ENCODE results near the gene ZNF106.

The ZNF106 gene

DNA sequence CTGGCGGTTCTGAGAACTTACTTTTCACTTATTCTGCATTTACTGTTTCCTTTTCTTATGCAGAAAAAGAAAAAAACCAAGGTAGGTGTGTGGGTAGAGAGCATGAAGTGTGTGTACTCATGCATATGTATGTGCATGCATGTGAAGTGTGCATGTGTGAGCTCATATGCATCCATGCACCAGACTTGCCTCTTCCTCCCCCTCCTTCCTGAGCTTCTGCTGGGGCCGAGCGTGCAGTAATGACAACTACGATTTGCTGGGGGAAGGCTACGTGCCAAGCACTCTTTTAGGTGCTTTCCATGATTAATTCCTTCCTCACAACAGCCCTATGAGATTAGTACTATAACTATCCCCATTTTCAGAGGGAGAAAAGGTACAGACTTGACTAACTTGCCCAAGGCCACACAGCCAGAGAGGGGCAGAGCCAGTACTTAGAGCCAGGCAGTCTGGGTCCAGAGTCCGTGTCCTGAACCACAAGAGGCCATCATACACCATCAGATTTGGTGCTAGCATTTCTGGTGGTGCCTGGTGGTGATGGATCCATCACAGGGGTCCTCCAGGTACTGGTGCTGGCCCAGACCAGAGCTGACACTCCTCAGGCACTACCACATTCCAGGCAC lies 85.0 kb downstream of the ZNF106 start:
- H3K27me3 Mint-ChIP-seq (ENCODE audit: low read depth): no peaks in the 10 kb centered on the region
- peaks cover under 1% of the 10 kb centered on the region for H3K36me3 Mint-ChIP-seq (ENCODE audit: low read depth)
- H3K4me1 Mint-ChIP-seq (ENCODE audit: low read depth): peaks cover 8% of the 10 kb centered on the region
- no peak overlapping the region for H3K4me3 Mint-ChIP-seq
- no peaks in the 10 kb centered on the region for H3K9me3 Mint-ChIP-seq
- no peak overlapping the region for H3K27ac Mint-ChIP-seq

DNA sequence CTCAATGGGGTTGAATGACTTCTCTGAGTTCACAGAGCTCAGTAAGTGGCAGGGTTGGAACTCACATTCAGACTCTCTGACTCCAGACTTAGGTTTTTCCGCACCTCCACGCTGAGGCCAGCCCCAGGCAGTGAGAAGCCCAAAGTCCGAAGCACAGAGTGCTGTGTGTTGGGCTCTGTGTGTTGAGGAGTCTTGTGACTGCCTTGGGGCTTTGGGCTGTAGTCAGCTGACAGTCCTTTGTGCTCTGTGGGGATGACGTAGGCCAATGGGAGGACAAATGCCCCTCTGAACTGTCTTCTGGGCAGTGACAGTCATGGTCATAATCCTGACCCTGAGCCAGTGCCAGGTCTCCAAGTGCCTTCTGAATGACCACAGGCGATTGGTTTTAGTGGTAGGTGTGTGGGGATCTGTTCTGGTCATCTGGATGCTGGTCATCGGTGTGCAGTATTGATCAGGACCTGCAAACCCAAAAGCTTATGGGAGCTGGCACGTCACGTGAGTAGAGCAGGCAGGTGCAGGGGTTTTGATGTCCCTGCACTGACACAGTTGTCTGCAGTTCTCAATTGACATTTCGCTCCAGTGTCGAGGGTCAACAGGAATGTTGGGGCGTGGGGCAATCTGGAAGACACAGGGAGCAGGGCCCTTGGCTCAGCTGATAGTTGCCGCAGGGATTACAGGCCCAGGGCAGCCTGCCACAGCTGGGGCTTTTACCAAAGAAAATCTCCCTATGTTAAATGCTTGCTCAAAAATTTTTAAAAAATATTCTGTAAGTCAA lies 86.3 kb downstream of the ZNF106 start:
- no peak overlapping the region for H3K4me3 Mint-ChIP-seq
- peaks cover 2% of the 10 kb centered on the region for H3K36me3 Mint-ChIP-seq (ENCODE audit: low read depth)
- H3K9me3 Mint-ChIP-seq: no peaks in the 10 kb centered on the region
- no peak overlapping the region for H3K27ac Mint-ChIP-seq
- H3K27me3 Mint-ChIP-seq (ENCODE audit: low read depth): no peaks in the 10 kb centered on the region
- H3K4me1 Mint-ChIP-seq (ENCODE audit: low read depth): peaks cover 8% of the 10 kb centered on the region

DNA sequence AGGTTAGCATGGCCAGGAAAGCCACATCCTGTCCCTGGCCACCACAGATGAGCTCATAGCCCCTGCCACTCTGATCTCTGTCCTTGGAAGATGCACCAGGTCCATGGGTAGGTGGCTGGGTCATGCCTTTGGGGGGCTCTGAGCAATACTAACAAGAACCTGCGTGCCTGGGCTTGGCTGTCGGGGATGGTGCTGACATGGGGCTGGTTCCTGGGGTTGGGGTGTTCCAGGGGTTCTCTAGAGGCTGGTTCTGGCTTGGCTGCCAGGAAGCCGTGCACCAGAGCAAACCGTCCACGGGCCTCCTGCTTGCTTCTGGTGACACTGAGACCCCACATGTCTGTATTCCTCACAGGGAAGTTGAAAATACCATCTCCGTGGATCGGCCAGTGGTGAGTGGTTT lies 87.6 kb downstream of the ZNF106 start:
- H3K4me3 Mint-ChIP-seq: no peak overlapping the region
- H3K27ac Mint-ChIP-seq: no peak overlapping the region
- H3K9me3 Mint-ChIP-seq: no peaks in the 10 kb centered on the region
- peaks cover 8% of the 10 kb centered on the region for H3K4me1 Mint-ChIP-seq (ENCODE audit: low read depth)
- peaks cover 2% of the 10 kb centered on the region for H3K36me3 Mint-ChIP-seq (ENCODE audit: low read depth)
- H3K27me3 Mint-ChIP-seq (ENCODE audit: low read depth): no peaks in the 10 kb centered on the region

DNA sequence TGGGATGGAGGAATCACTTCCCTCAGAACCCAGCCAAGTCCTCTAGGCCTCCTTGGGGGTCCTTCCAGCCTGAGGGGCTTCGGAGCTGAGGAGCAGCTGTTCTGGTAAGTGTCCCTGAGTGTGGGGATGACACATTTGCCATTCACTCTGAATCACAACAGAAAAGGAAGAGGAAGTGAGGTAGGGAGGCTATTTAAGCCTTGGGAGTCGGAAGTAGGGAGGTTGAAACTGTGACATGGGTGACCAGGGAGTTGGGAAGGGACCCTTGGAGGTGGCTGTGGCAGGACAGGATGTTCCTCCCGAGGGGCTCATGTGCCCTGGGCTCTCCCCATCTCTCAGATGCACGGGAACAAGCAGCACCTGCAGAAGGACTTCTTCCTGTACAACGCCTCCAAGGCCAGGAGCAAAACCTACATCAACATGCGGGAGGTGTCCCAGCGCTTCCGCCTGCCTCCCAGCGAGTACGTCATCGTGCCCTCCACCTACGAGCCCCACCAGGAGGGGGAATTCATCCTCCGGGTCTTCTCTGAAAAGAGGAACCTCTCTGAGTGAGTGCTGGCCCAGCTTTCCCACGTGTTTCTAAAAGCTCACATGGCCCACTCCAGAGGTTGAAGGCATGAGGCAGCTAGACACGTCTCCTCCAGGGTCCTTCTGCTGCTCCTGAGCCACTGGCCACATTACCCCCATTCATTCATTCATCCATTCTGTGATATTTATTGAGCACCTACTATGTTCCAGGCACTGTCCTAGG lies 88.3 kb downstream of the ZNF106 start:
- Mint-ChIP-seq H3K9me3 (no peaks in the 10 kb centered on the region), H3K4me3 (no peak overlapping the region), H3K27me3 (ENCODE audit: low read depth) (no peaks in the 10 kb centered on the region), H3K4me1 (ENCODE audit: low read depth) (peaks cover 8% of the 10 kb centered on the region), H3K27ac (no peak overlapping the region), H3K36me3 (ENCODE audit: low read depth) (peaks cover 2% of the 10 kb centered on the region)

DNA sequence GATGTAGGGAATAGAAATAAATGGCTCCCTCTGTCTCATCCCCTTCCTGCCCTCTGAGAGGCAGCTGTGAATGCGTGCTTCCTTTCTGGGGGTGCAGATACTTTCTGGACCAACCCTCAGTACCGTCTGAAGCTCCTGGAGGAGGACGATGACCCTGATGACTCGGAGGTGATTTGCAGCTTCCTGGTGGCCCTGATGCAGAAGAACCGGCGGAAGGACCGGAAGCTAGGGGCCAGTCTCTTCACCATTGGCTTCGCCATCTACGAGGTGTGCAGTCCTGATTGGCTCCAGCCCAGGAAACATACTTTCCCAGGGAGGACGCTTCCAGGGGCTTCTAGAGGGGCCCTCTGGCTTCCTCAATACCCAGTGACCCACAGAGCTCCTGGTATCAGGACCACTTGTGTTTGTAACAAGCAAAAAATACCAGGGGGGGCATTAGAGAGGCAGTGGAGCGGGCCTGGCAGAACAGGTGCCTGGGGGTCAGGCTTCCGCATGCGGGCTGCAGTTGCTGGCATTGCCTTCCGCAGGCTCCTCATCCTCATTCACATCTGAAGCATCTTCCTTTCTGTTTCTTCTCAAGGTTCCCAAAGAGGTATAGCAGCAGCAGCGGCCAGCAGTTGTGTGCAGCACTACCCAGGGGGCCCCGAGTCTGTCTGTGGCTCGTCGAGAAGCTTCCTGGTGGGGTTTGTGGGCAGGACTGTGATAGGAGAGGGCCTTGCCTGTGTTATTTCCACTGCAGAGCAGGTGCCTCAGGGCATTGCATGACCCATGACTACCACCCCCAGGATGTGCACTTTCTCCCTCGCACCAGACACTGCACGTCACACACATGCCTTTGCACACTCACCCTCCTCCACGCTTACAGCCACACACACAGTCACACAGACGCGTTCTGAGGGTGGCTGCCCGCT lies 89.1 kb downstream of the ZNF106 start:
- H3K27ac Mint-ChIP-seq: no peak overlapping the region

DNA sequence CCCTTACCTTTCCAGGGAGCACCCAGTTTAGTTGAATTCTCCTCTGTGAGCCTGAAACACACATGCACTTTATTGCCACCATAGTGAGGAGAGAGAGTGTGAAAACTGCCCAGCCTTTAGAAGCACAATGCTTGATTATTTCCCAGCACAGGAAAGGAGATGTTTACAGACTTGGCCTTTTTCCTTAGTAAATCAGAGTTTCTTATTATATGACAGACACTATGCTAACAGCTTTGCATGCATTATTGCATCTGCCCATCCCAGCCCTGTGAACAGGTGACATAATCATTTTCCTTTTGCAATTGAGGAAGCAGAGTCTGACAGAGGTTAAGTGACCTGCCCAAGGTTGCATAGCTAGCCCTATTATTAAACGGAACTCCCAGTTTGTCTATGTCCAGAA lies 95.1 kb downstream of the ZNF106 start:
- no peaks in the 10 kb centered on the region for H3K4me1 Mint-ChIP-seq (ENCODE audit: low read depth)

More for the DNA sequence above, 89.1 kb downstream of the ZNF106 start:
- Mint-ChIP-seq H3K4me3 (no peak overlapping the region), H3K27me3 (ENCODE audit: low read depth) (no peaks in the 10 kb centered on the region), H3K4me1 (ENCODE audit: low read depth) (peaks cover 8% of the 10 kb centered on the region), H3K9me3 (no peaks in the 10 kb centered on the region), H3K36me3 (ENCODE audit: low read depth) (peaks cover 2% of the 10 kb centered on the region)

DNA sequence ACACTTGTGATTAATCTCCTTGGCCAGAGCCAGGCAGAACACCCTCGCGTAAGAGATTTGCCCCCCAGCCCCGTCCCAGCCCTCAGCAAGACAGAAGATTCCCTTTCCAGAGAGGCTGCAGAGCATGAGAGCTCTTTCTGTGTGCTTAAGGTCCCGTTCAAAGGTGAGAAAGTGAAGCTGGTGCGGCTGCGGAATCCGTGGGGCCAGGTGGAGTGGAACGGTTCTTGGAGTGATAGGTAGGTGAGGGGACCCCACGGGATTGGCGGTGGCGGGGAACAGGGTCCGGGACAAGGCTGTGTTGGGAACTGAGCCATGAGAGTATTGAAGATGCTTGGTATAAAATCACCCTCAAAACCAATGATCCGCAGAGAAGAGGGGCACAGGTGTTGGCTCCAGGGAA lies 96.8 kb downstream of the ZNF106 start:
- H3K4me3 Mint-ChIP-seq: no peak overlapping the region
- no peaks in the 10 kb centered on the region for H3K27me3 Mint-ChIP-seq (ENCODE audit: low read depth)
- H3K36me3 Mint-ChIP-seq (ENCODE audit: low read depth): no peaks in the 10 kb centered on the region
- H3K9me3 Mint-ChIP-seq: no peaks in the 10 kb centered on the region
- no peak overlapping the region for H3K27ac Mint-ChIP-seq
- no peaks in the 10 kb centered on the region for H3K4me1 Mint-ChIP-seq (ENCODE audit: low read depth)

More for the DNA sequence above, 95.1 kb downstream of the ZNF106 start:
- no peaks in the 10 kb centered on the region for H3K27me3 Mint-ChIP-seq (ENCODE audit: low read depth)
- H3K36me3 Mint-ChIP-seq (ENCODE audit: low read depth): peaks cover 2% of the 10 kb centered on the region
- no peaks in the 10 kb centered on the region for H3K9me3 Mint-ChIP-seq
- no peak overlapping the region for H3K4me3 Mint-ChIP-seq
- H3K27ac Mint-ChIP-seq: no peak overlapping the region

DNA sequence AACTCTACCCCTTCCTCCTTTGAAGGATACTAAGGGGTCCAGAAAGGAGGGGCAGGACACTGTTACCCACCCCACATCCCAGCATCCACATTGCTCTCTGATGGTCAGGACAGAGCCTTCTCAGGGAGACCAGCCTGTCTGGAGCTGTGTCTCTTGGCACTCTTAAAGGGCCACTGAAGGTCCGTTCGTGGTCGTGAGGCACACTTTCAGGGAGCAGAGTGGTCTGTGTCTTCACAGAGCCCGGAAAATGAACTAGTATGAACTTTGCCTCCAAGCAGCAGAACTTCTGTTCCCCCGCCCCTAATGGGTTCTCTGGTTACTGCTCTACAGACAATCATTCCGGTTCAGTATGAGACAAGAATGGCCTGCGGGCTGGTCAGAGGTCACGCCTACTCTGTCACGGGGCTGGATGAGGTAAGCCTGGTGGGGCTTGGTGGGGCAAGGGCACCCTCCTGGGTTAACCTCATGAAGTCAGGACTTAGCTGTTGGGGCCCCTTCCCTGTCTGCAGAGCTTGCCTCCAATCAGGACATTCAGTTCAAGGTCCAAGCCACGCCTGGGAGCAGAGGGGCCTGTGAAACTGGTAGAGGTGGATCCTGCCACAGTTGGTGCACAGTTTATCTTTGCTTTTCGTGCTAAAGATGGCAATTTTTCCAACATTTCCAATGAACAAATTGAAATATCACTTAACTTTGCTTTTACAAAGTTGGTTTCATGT lies 98.5 kb downstream of the ZNF106 start:
- H3K27ac Mint-ChIP-seq: no peak overlapping the region
- H3K4me1 Mint-ChIP-seq (ENCODE audit: low read depth): no peaks in the 10 kb centered on the region
- H3K36me3 Mint-ChIP-seq (ENCODE audit: low read depth): no peaks in the 10 kb centered on the region
- no peaks in the 10 kb centered on the region for H3K27me3 Mint-ChIP-seq (ENCODE audit: low read depth)
- H3K4me3 Mint-ChIP-seq: no peak overlapping the region
- H3K9me3 Mint-ChIP-seq: no peaks in the 10 kb centered on the region

DNA sequence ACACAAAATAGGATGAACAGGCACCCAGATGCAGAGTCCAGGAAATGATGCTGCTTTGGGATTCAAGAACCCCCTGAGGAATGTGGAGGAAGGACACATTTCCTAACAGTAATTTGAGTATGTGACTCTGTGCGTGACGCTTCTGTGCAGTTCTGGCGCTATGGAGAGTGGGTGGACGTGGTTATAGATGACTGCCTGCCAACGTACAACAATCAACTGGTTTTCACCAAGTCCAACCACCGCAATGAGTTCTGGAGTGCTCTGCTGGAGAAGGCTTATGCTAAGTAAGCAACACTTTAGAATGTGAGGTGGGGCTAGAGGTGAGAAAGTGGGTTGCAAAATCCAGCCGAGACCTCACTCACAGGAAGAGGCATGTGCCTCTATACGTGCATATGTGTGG lies 103.3 kb downstream of the ZNF106 start:
- H3K4me3 Mint-ChIP-seq: no peak overlapping the region
- H3K9me3 Mint-ChIP-seq: no peaks in the 10 kb centered on the region
- H3K27ac Mint-ChIP-seq: no peak overlapping the region
- H3K4me1 Mint-ChIP-seq (ENCODE audit: low read depth): no peaks in the 10 kb centered on the region
- H3K36me3 Mint-ChIP-seq (ENCODE audit: low read depth): no peaks in the 10 kb centered on the region
- H3K27me3 Mint-ChIP-seq (ENCODE audit: low read depth): no peaks in the 10 kb centered on the region

DNA sequence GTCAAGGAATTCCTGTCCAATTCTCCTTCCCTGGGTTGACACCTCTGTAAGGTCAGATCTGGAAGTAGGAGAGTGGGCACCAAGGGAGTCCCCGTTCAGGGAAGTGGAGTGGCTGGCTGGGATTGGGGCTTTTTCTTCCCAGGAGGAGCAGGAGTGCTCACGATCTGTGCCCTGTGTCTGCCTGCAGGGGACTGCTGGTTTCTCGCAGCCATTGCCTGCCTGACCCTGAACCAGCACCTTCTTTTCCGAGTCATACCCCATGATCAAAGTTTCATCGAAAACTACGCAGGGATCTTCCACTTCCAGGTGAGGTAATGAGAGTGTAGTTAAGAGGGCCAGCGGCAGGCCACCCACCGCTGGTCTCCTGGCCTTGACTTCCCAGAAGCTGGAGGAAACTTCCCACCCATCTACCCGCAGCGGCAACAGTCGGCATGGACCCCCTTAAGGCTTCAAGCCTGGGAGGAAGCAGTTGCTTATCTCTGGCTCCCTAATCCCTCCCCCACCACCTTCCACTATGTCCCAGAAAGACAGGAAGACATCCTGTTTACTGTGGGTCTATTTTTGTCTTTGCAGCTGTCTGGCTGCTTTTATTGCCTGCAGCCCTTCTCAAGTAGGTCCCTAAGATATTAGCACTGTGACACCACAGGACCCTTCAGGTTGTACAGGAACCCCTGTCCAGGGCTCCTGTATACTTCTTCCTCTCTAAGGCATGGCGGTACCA lies 104.8 kb downstream of the ZNF106 start:
- H3K4me1 Mint-ChIP-seq (ENCODE audit: low read depth): no peaks in the 10 kb centered on the region
- H3K4me3 Mint-ChIP-seq: no peak overlapping the region
- H3K27me3 Mint-ChIP-seq (ENCODE audit: low read depth): no peaks in the 10 kb centered on the region
- no peaks in the 10 kb centered on the region for H3K9me3 Mint-ChIP-seq
- H3K27ac Mint-ChIP-seq: no peak overlapping the region
- no peaks in the 10 kb centered on the region for H3K36me3 Mint-ChIP-seq (ENCODE audit: low read depth)

DNA sequence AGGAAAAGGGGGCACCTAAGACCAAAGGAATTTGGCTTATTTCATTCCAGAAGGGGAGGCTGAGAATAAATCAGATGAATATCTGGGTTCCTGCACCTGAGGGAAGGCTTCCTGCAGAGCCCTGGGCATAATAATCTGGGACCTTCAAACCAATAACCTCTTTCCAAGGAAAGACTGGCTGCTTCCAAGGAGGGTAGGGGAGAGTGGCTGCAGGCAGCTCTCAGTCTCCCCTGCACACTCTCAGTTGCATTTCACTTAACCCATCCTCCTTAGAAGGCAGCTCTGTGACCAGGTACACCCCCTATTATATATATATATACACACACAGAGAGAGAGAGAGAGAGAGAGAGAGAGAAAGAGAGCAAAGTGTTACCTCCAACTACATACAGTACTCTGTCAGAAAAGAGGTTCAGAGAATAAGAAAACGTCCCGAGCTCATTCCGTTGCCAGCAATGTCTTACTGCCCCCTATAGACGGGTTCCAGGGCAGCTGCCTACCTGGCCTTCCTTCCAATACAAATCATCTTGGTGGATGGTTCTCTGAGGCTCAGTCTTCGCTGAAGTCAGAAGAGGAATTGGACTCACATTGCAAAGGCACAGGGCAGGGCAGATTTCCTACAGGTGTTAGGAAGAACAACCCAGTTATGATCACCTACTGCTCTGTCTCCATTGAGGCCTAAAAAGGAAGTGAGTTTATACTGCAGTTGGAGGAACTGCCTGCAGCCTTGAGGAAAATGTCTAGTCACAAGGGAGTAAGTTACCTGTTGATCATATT lies 105.5 kb downstream of the ZNF106 start:
- no peak overlapping the region for H3K27ac Mint-ChIP-seq
- H3K4me3 Mint-ChIP-seq: no peak overlapping the region
- H3K4me1 Mint-ChIP-seq (ENCODE audit: low read depth): no peaks in the 10 kb centered on the region
- no peaks in the 10 kb centered on the region for H3K9me3 Mint-ChIP-seq
- no peaks in the 10 kb centered on the region for H3K36me3 Mint-ChIP-seq (ENCODE audit: low read depth)
- no peaks in the 10 kb centered on the region for H3K27me3 Mint-ChIP-seq (ENCODE audit: low read depth)

DNA sequence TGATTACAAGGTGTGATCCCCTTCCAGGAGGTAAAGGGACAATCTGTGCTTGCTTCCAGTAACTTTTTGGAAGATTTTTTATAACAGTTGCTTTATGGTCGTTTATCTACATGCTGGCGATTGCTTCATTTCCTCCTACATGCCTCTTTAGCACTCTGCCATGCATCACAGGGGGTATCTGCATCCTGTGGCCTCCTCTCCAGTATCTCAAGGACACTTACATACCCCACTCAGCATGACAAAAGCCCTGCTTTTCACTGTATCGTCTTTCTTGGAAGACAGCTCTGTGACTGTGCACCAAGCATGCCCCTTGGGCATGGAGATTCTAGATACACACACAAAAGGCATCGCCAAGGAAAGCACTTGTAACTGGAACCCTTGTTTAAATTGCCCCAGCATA lies 106.3 kb downstream of the ZNF106 start:
- H3K36me3 Mint-ChIP-seq (ENCODE audit: low read depth): no peaks in the 10 kb centered on the region

DNA sequence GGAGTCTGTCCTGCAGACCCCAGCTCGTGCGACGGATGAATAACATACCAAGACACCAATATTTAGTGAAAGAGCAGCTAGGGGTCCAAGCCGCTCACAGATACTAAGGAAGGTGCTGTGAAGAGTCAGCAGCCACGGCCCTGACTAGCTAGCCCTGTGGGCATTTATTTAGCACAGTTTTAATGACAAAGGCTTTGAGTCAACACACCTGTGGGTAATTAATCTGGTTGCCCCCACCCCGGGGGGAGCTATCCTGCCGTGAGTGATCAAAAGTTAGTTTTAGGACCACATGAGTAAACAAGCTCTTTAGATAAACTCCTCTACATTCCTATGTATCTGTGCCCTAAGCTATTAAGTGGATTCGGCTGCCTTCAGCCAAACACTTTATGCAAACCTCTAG lies 112.9 kb downstream of the ZNF106 start:
- H3K9me3 Mint-ChIP-seq: peaks cover 18% of the 10 kb centered on the region
- no peak overlapping the region for H3K4me3 Mint-ChIP-seq
- no peak overlapping the region for H3K27ac Mint-ChIP-seq
- no peaks in the 10 kb centered on the region for H3K36me3 Mint-ChIP-seq (ENCODE audit: low read depth)
- H3K4me1 Mint-ChIP-seq (ENCODE audit: low read depth): no peaks in the 10 kb centered on the region
- H3K27me3 Mint-ChIP-seq (ENCODE audit: low read depth): peaks cover 7% of the 10 kb centered on the region

More for the DNA sequence above, 106.3 kb downstream of the ZNF106 start:
- Mint-ChIP-seq H3K9me3 (no peaks in the 10 kb centered on the region), H3K4me3 (no peak overlapping the region), H3K4me1 (ENCODE audit: low read depth) (no peaks in the 10 kb centered on the region), H3K27me3 (ENCODE audit: low read depth) (no peaks in the 10 kb centered on the region), H3K27ac (no peak overlapping the region)
